Stimulated activated CD4-positive, alpha-beta T cell treated with anti-CD3 and anti-CD28 coated beads, Interleukin-12 subunit alpha, Interleukin-12 subunit beta, amount 100 ng/mL, for 4 hours (primary cell): Measurements from ENCODE around the gene HUNK.

ENCODE experiments used
- DNase-seq: peaks from one replicate; pipeline ENCODE4 v3.0.0-alpha.2; 2020

Gene HUNK

DNA sequence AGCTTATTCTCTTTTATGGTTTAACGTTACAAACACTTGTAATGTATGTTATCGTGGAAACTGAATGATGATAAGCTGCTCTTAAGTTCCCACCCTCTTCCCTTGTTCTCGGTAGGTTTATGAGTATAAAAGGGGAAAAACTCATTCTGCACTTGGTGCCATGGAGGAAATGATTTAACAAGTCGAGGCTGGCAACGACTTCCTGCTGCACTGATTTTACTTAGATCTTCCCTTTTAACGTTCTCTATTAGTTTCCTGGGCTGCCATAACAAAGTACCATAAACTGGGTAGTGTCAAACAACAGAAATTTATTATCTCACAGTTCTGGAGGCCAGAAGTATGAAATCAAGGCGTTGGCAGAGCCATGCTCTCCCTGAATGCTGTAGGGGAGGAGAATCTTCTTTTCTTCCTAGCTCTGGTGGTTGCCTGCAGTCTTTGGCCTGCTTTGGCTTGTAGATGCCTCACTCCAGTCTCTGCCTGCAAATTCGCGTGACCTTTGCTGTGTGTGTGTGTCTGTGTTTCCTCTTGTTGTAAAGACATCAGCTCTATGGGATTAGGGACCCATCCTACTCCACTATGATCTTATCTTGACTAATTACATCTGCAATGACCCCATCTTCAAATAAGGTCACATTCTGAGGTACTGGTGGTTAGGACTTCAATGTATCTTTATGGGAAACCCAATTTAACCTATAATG, 26.3 kb downstream of the HUNK start:
- no peak for DNase-seq

- no peak for DNase-seq
These were observed 27.5 kb downstream of the HUNK start for GRCh38 chr21:31900121-31900895.

DNA sequence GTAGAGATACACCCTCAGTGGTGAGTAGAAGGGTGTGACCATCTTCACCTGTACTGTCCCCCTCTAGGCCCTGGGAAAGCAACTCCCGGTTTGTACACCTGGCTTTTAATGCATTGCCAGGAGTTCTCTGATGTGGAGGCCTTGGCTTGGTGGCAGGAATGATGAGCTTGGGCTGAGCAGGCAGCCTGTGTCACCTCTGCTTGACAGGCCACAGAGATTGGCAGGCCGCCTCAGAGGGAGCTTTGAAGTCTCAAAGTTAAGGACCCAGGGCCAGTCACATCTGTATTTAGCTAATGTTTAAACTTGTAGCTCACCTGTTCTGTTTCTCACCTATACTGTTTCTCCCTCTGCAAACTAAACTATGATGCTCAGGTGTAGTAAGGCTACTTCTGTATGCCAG, 28.5 kb downstream of the HUNK start:
- no peak for DNase-seq

GRCh38 chr21:31902438-31902837, 29.6 kb downstream of the HUNK start:
- no peak for DNase-seq

DNA sequence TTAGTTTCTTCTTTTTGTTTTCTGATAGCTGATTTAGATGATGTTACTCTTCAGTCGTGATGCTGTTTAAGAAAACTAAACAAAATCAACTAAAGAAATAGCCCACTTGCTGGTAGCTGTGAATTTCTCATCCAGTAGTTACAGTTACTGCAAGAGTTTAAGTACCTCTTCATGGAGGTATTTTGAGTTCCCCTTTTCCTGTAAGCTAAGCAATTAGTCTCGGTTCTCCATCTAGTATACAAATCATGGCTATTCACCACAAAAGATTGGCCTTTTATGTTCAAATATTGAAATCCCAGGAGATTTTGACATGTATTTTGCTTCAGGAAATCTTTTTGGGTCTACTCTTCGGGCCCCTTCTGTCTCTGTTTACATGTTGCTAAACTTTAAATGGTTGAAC, 31.1 kb downstream of the HUNK start:
- no peak for DNase-seq

GRCh38 chr21:31905503-31906451, 33.0 kb downstream of the HUNK start:
- no peak for DNase-seq

DNA sequence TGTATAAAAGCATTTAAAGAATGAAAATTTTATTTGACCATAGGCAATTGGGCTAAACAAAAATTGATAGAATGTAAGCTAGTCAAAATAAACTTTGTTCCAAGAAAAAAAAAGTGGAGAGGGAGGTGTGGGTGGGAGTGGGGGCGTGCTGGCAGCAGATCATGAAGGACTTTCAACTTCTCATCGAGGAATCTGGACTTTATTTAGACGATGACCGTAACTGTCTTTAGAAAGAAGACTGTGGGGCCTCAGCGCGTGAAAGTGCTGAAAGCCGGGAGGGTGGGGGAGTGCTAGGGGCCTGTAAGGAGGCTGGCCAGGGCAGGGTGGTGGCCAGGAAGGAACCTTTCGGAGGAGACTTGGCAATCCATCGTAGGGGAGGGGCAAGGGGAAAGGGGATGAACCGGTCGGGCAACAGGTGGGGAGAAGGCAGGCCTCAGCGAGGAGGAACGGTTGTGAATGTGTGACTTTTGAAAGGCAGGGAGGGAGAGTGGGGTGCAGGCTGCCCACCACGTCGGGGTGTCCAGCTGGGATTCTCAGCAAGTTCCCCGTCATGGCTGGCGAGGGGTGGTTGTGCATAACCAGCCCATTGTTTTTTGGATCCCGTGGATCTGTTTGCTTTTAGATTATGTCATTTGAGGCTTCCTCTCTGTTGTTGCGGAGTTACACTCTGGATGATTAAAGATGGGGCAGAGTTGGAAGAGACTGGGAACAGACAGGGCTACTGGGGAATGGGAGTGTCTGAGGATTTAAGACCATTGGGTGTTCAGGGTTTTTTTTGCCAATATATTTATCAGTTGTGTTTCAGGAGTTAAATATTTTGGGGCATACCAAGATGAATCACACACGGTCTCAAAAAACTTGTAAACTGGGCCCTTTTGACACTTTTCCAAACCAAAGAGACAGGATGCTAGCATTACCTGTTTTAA, 35.5 kb downstream of the HUNK start:
- DNase-seq = no peak

DNA sequence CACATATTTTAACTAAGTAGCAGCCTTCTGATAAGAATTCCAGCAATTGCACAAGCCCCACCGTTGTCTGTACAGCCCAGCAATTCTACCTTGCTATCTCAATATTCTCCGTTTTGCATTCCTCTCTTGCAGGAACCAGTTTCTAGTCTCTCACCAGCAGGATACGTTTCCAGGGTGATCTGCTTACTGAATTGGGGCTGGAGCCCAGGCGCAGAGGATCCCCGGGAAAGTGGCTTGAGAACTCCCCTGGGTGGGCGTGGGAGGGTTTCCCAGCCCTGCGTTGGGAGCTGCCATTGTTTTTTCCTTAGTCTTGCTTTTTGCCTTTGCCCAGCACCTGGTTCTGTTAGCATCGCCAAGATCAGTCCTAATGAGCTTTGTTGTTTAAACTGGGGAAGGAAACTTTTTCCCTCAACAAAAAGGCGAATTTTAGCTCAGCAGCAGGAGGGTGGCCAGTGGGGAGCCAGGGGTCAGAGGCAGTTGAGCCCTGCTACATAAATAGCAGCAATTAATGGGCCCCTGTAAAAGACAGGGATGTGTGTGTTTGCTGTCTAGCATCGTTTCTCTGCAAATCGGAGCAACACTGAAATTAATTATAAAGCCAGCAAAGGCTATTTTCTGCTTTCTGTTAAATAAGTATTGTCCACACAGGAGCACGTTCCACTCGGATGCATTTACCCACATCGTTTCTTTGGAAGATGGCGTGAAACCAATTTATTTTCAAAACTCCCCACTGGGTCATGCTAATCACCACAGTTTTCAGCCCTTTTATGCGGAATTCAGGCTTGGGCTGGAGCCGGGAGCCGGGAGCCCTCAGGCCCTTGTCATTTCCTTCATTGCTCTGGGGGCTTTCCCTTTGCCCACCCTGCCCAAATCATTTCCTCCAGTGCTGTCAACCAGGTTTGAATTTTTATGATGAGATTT, 36.6 kb downstream of the HUNK start:
- DNase-seq = no peak

DNA sequence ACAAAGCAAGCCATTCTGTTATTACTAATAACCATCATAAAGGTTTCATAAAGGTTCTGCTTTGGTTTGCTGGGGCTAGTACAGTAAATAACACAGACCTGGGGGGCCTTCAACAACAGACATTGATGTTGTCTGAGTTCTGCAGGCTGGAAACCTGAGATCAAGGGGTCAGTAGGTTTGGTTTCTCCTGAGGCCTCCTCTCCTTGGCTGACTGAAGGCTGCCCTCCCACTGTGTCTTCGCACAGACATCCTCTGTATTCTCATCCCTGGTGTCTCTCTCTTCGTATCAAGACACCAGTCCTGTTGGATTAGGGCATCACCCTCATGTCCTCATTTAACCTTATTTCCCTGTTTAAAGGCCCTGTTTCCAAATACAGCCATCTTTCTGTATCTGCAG, 37.3 kb downstream of the HUNK start:
- no peak for DNase-seq

- DNase-seq = no peak
These were observed 38.5 kb downstream of the HUNK start for GRCh38 chr21:31911138-31911907.

DNA sequence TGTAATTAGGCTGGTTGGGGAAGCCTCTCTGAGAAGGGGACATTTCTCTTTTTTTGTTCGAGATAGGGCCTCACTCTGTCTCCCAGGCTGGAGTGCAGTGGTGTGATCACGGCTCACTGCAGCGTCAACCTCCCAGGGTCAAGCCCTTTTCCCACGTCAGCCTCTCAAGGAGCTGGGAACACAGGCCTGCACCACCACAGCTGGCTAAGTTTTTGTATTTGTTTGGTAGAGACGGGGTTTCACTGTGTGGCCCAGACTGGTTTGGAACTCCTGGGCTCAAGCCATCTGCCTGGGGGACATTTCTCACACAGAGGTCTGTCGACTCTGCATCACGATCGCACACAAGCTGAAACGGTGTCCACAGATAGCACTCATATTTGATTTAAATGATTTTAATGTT, 39.7 kb downstream of the HUNK start:
- DNase-seq = no peak

DNA sequence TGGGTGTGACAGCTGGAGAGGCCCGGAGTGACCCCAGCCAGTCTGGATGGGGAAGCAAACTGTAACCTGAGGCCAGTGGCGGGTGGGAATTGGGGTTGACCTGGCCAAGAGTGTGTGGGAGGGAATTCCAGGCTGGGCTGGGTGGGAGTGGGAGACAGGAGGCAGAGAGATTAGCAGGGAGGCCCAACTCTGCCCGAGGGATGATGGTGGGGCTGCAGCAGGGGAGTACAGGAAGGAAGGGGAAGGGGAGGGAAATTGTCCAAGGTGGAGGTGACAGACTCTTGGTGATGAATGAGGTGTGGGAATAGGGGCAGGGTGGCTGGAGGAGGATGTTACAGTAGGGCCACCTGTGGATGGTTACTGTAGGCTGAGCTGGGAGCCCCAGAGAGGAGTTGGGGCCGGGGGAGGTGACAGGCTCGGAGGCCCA, 40.4 kb downstream of the HUNK start:
- no peak for DNase-seq

DNA sequence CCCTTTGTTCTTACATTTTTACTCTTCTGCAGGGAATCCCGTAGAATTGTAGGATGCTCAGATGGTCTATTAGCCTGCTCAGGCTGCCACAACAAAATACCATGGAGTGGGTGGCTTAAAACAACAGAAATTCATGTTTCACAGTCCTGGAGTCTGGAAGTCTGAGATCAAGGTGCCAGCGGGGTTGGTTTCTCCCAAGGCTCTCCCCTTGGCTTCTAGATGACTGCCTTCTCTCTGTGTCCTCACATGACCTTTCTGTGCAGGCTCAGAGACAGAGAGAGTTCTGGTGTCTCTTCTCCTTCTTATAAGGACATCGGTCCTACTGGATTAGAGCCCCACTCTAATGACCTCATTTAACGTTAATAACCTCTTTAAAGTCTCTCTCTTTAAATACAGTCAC, 41.7 kb downstream of the HUNK start:
- no peak for DNase-seq

DNA sequence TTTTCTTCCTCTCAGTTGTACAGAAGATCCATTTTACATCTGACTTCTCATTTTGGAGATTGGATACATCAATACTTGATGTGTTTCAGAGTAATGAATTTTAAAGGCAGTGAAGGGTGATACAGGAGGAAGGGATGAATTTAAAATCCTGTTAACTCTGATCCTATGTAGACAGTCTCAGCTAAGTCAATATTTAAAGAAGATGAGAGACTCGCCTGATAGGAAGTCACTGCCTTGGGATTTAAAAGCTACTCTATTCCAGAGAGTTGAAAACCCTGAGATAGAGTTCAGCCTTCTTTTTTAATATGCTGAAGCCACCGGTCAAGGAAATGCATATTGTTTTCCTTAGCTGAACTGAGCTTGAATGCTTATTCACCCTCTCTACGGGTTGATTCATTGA, 42.7 kb downstream of the HUNK start:
- no peak for DNase-seq

DNA sequence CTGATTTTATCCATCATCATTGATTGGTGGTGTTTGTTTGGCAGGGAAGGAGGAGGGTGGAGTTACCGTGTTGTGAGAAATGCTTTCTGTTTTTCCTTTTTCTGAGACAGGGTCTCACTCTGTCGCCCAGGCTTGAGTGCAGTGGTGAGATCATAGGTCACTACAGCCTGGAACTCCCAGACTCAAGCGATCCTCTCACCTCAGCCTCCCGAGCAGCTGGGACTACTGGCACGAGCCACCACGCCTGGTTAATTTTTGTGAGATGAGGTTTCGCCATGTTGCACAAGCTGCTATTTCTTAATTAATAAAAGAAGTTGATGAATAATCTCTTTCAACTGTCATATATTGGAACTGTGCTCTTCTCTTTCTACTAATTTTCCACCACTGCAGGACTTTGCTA, 44.3 kb downstream of the HUNK start:
- no peak for DNase-seq

DNA sequence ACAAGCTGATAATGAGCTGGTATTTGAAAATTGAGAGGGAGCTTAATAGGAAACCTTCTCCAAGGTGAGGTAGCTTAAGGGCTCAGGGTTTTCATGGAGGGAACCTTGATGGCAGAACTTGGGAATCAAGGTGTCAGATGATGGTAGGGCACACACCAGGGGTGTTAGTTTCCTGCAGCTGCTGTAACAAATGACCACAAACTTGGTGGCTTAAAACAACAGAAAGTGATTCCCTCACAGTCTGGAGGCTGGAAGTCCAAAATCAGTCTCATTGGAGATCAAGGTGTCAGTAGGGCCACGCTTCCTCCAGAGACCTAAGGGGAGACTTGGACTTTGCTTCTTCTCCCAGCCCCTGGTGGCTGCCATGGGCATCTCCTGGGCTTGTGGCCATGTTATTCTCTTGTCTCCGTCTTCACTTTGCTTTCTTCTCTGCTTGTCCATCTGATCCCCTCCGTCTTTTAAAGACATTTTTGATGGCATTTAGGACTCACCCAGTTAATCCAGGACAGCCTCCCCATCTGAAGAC, 45.5 kb downstream of the HUNK start:
- no peak for DNase-seq

DNA sequence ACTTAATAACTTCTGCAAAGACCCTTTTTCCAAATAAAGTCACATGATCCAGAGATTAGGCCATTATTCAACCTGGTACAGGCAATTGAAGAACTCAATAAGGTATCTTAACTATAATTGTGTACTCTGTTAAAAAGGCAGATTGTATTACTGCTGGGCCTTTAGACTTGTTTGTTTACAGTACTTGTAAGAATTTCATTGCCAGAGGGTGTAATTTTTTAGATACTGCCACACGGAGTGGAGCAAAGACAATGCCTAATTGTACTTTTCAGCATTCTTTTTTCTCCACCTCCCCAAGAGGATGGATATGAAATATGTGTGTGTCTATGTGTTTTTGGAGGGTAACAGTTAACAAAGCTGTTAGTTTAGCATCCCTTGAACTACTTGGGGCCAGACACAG, 47.5 kb downstream of the HUNK start:
- no peak for DNase-seq

DNA sequence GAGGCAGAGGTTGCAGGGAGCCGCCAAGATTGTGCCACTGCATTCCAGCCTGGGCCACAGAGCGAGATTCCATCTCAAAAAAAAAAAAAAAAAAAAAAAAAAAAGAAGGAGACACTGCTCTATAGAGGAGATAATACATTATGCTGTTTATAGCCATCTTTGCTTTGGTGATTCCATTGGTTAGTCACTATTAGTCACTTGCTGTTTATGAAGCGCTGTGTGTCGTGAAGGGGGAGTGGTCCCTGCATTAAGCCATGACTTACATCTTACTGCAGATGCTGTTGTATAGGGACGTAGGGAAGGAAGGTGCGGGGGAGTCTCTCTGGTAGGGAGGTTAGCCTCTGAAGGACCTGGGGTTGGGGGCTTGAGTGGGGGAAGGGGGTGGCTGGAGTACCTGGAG, 48.3 kb downstream of the HUNK start:
- no peak for DNase-seq

DNA sequence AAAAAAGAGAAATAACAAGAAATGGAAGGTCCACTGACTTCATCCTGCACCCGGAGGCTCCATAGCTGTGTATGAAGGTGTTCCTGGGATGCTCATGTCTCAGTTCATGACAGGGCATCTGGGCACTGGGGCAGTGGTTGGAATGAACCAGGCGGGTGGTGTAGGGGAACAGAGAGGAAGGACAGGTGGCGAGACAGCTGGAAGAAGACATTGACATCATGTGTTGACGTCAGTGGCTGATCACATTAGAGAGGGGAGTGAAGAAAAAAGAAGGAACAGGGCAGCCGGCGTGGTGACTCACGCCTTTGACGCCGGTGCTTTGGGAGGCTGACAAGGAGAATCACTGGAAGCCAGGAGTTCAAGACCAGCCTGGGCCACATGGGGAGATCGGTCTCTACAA, 50.1 kb downstream of the HUNK start:
- DNase-seq = no peak

- DNase-seq = no peak
These were observed 50.9 kb downstream of the HUNK start for GRCh38 chr21:31923756-31924155.
